Esophagus squamous epithelium (tissue), 4 donors: ENCODE measurements around the gene FOXP1.

Experiments used
- POLR2A ChIP-seq, 4 donors: fragments of 450-650 bp; IDR thresholded peaks; one replicate each; pipeline ENCODE4 v1.6.1; 2017; ENCODE audit warnings: antibody characterized with exemption in 4 of 4, mild to moderate bottlenecking in 4 of 4, moderate library complexity in 3 of 4
- TF ChIP-seq, protein P1 (sequence below), 6 experiments: fragments of 450-650 bp in 4 of 6; fragments of 200-600 bp in 2 of 6; sonication (generic) in 2 of 6; IDR thresholded peaks; one replicate each; pipeline ENCODE4 v1.5.1; 2016 to 2019; ENCODE audit warnings: antibody characterized with exemption in 6 of 6, mild to moderate bottlenecking in 4 of 6, moderate library complexity in 4 of 6

DNA sequence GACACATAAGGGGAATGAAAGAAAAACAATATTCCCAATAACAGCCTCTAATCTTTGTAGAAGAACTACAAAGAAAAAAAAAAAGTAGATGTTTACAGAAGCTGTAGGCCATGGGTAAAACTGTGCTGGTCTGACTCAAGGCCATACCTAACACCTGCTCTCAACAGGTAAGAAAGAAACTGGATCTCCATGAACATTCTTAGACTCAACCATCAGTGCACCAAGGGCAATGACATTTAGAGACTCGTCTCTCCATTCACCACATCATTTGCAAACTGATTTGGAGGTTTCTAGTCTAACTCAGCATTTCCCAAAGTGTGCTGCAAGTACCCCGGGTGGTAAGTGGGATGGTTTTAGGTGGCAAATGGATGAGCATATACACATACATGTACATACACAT is 164.2 kb downstream of the FOXP1 start:
- TF ChIP-seq, protein P1, sequence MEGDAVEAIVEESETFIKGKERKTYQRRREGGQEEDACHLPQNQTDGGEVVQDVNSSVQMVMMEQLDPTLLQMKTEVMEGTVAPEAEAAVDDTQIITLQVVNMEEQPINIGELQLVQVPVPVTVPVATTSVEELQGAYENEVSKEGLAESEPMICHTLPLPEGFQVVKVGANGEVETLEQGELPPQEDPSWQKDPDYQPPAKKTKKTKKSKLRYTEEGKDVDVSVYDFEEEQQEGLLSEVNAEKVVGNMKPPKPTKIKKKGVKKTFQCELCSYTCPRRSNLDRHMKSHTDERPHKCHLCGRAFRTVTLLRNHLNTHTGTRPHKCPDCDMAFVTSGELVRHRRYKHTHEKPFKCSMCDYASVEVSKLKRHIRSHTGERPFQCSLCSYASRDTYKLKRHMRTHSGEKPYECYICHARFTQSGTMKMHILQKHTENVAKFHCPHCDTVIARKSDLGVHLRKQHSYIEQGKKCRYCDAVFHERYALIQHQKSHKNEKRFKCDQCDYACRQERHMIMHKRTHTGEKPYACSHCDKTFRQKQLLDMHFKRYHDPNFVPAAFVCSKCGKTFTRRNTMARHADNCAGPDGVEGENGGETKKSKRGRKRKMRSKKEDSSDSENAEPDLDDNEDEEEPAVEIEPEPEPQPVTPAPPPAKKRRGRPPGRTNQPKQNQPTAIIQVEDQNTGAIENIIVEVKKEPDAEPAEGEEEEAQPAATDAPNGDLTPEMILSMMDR (IDR thresholded peaks at IDR 0.05) = no peak
- TF ChIP-seq POLR2A (IDR thresholded peaks at IDR 0.05) = no peak
